A549 (cell line): ENCODE results near the gene GOLGA6C. TPM values are rescaled to one million over a fixed set of nuclear protein-coding genes. Genes with fewer than 3 reads are reported as not detected.

ENCODE experiments used
- ATAC-seq, 2 experiments: fragments of 200-7000 bp in 1 of 2; fragments of >200 bp in 1 of 2; cut with Nextera tagmentation in 1 of 2; cut with Tn5 transposase in 1 of 2; 3 replicates each; pipeline versions ENCODE4 v1.8.0 to v1.9.1; 2018 to 2020; ENCODE audit warnings: mild to moderate bottlenecking in 1 of 2, moderate library complexity in 1 of 2
- CTCF ChIA-PET: fragments of 300-600 bp; sonication (Branson Sonifier 250); formaldehyde crosslinking; extraction: SDS; loops from one replicate; lab custom pipeline; 2021; ENCODE audit warnings: antibody characterized with exemption, inconsistent platforms; lab: Yijun Ruan, JAX
- POLR2A ChIA-PET: fragments of 350-600 bp; formaldehyde crosslinking; extraction: SDS; loops from one replicate; lab custom pipeline; 2021; ENCODE audit warnings: antibody characterized with exemption, inconsistent platforms; lab: Yijun Ruan, JAX
- DNase-seq, 2 experiments: peaks; one replicate each; pipeline versions ENCODE4 v3.0.0 to v3.0.0-alpha.2; 2011 to 2016; ENCODE audit warnings: low read depth in 1 of 2, low spot score in 1 of 2
- FAIRE-seq: peaks from 2 replicates; lab custom pipeline; 2011; peaks lifted over from hg19 to GRCh38; lab: Jason Lieb, UNC
- H3K27ac ChIP-seq, 2 experiments: fragments of >200 bp; sonication (Bioruptor Twin); formaldehyde crosslinking; 3 replicates each; pipeline ENCODE4 v1.5.1; 2016 to 2017
- H3K4me1 ChIP-seq: fragments of >200 bp; sonication (Bioruptor Twin); formaldehyde crosslinking; 3 replicates; pipeline ENCODE4 v1.6.1; 2016
- H3K4me2 ChIP-seq: fragments of >200 bp; sonication (Bioruptor Twin); formaldehyde crosslinking; 3 replicates; pipeline ENCODE4 v1.6.1; 2016
- H3K4me3 ChIP-seq: fragments of >200 bp; sonication (Bioruptor Twin); formaldehyde crosslinking; 3 replicates; pipeline ENCODE4 v1.5.1; 2016
- H3K9me3 ChIP-seq: fragments of >200 bp; sonication (Bioruptor Twin); formaldehyde crosslinking; 3 replicates; pipeline ENCODE4 v1.6.1; 2016
- ATOH8 ChIP-seq: fragments of 250-450 bp; sonication (Bioruptor Pico); IDR thresholded peaks from 2 replicates; pipeline ENCODE4 v1.5.0; 2020; ENCODE audit warnings: low read depth, mild to moderate bottlenecking, moderate library complexity
- BHLHE40 ChIP-seq: IDR thresholded peaks from 2 replicates; pipeline ENCODE4 v1.6.1; 2012; ENCODE audit warnings: low read depth, low read length, inconsistent platforms
- CBX2 ChIP-seq: fragments of 200-600 bp; sonication (generic); IDR thresholded peaks from 2 replicates; pipeline ENCODE4 v1.6.1; 2016; ENCODE audit warnings: low read depth, mild to moderate bottlenecking, borderline replicate concordance
- CHD4 ChIP-seq: fragments of 200-600 bp; sonication (generic); IDR thresholded peaks from 2 replicates; pipeline ENCODE4 v1.6.1; 2016; ENCODE audit warnings: antibody characterized with exemption, mild to moderate bottlenecking, borderline replicate concordance
- CTCF ChIP-seq: fragments of >200 bp; sonication (Bioruptor Twin); formaldehyde crosslinking; IDR thresholded peaks from 3 replicates; pipeline ENCODE4 v1.5.1; 2016
- EHF ChIP-seq: fragments of 250-450 bp; sonication (Bioruptor Pico); IDR thresholded peaks from 2 replicates; pipeline ENCODE4 v1.5.0; 2020; ENCODE audit warnings: mild to moderate bottlenecking
- HMGXB4 ChIP-seq: fragments of 250-450 bp; sonication (Bioruptor Pico); IDR thresholded peaks from 2 replicates; pipeline ENCODE4 v1.5.0; 2021; ENCODE audit warnings: mild to moderate bottlenecking, moderate library complexity, borderline replicate concordance
- JUN ChIP-seq, 2 experiments: fragments of >200 bp; sonication (Bioruptor Twin); formaldehyde crosslinking; IDR thresholded peaks; 2 replicates in 1 of 2; 3 replicates in 1 of 2; pipeline ENCODE4 v1.6.1; 2016 to 2017
- JUNB ChIP-seq: fragments of >200 bp; sonication (Bioruptor Twin); formaldehyde crosslinking; IDR thresholded peaks from 2 replicates; pipeline ENCODE4 v1.6.1; 2016
- MAFK ChIP-seq: fragments of 450-650 bp; IDR thresholded peaks from 2 replicates; pipeline ENCODE4 v1.6.1; 2014; ENCODE audit not compliant: partially characterized antibody
- MAX ChIP-seq: IDR thresholded peaks from 2 replicates; pipeline ENCODE4 v1.6.1; 2012
- MAZ ChIP-seq: fragments of 150-350 bp; IDR thresholded peaks from 2 replicates; pipeline ENCODE4 v1.6.1; 2014; ENCODE audit warnings: antibody characterized with exemption, low read depth, low read length, borderline replicate concordance
- NFE2L2 ChIP-seq: fragments of 150-350 bp; conservative IDR thresholded peaks from 2 replicates; pipeline ENCODE4 v1.6.1; 2014; ENCODE audit warnings: low read length
- NR3C1 ChIP-seq: fragments of >200 bp; sonication (Bioruptor Twin); formaldehyde crosslinking; IDR thresholded peaks from 3 replicates; pipeline ENCODE4 v1.6.1; 2017
- PBX3 ChIP-seq: IDR thresholded peaks from 2 replicates; pipeline ENCODE4 v1.6.1; 2012
- POLR2A ChIP-seq: IDR thresholded peaks from 2 replicates; pipeline ENCODE4 v1.6.1; 2012; ENCODE audit warnings: mild to moderate bottlenecking, low read length
- RAD21 ChIP-seq, 2 experiments: fragments of >200 bp in 1 of 2; sonication (Bioruptor Twin) in 1 of 2; formaldehyde crosslinking in 1 of 2; IDR thresholded peaks in 1 of 2; conservative IDR thresholded peaks in 1 of 2; 2 replicates in 1 of 2; 3 replicates in 1 of 2; pipeline ENCODE4 v1.6.1; 2012 to 2018; ENCODE audit warnings: inconsistent platforms in 1 of 2
- RFX5 ChIP-seq: fragments of 450-650 bp; IDR thresholded peaks from 2 replicates; pipeline ENCODE4 v1.7.1; 2014; ENCODE audit warnings: antibody characterized with exemption, mild to moderate bottlenecking, moderate library complexity
- RNF2 ChIP-seq: fragments of 200-600 bp; sonication (generic); IDR thresholded peaks from 2 replicates; pipeline ENCODE4 v1.6.1; 2016; ENCODE audit warnings: low read depth, mild to moderate bottlenecking, antibody characterized with exemption, moderate library complexity, borderline replicate concordance
- SMC3 ChIP-seq: fragments of >200 bp; sonication (Bioruptor Twin); formaldehyde crosslinking; IDR thresholded peaks from 3 replicates; pipeline ENCODE4 v1.6.1; 2018; ENCODE audit warnings: inconsistent platforms
- SREBF2 ChIP-seq: fragments of 450-650 bp; IDR thresholded peaks from 2 replicates; pipeline ENCODE4 v1.6.1; 2014; ENCODE audit warnings: mild to moderate bottlenecking, moderate library complexity
- TP53 ChIP-seq: fragments of 250-450 bp; sonication (Bioruptor Pico); IDR thresholded peaks from 2 replicates; pipeline ENCODE4 v1.5.0; 2021; ENCODE audit warnings: mild to moderate bottlenecking, moderate library complexity
- USF2 ChIP-seq: fragments of 450-650 bp; IDR thresholded peaks from 2 replicates; pipeline ENCODE4 v1.6.1; 2014; ENCODE audit warnings: antibody characterized with exemption
- ZC3H11A ChIP-seq: fragments of 450-650 bp; IDR thresholded peaks from 2 replicates; pipeline ENCODE4 v1.6.1; 2014; ENCODE audit warnings: antibody characterized with exemption, mild to moderate bottlenecking
- WGBS: methylation state at CpG from one replicate; pipeline ENCODE4 v1.1.6; 2017; ENCODE audit errors: missing lambda C conversion rate; 5-methylcytosine and 5-hydroxymethylcytosine counted together
- polyA plus RNA-seq, 4 experiments: library from polyadenylated mRNA; depleted of rRNA in 3 of 4; stranded (reverse); fragments of >200 nt; fragmentation: RNase III in 1 of 4; extraction: RNeasy Plus Mini Kit Qiagen cat#74134 plus additional on column Dnase treatment in 1 of 4; gene quantifications; 2 replicates in 3 of 4; 3 replicates in 1 of 4; pipeline ENCODE4 v1.2.3, GENCODE V29; 2011 to 2017
- TF ChIP-seq, protein P1 (sequence below): fragments of >200 bp; sonication (Bioruptor Twin); formaldehyde crosslinking; IDR thresholded peaks from 3 replicates; pipeline ENCODE4 v1.6.1; 2016

The GOLGA6C gene
- polyA plus RNA-seq, 2 of the 4 experiments (the other 2 are of a cell fraction), result not detected

DNA sequence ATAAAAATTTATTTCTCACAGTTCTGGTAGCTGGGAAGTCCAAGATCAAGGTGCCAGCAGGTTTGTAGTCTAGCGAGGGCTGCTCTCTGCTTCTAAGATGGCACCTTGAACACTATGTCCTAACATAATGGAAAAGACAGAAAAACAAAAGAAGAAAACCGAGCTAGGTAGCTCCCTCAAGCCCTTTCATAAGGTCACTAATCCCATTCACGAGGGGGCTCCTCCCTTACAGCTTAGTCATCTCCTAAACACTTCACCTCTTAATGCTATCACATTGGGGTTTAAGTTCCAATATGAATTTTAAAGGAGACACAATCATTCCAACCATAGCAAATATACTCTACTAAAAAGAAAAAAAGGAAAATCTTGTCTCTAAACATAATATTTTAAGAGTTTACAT lies 48.1 kb downstream of the GOLGA6C start:
- Histone ChIP-seq H3K4me1 (peaks cover 6% of the 10 kb centered on the region; the same call in 2 of the 3 replicates), H3K9me3 (no peaks in the 10 kb centered on the region), H3K4me3 (no peak overlapping the region), H3K27ac (no peak overlapping the region), H3K4me2 (no peak overlapping the region)
- ATAC-seq (no peak), DNase-seq (no peak), FAIRE-seq (no peak)
- ChIA-PET POLR2A (no interaction called here), CTCF (interaction anchor here (1.3 to 4.1 kb wide), 7 partner anchors 15 to 535 kb away, joined by 3 to 52 read pairs (median 9); partner anchors contain the start of gene RPP25)
- TF ChIP-seq JUN (IDR thresholded peaks at IDR 0.05), result no peak
- no peak for TF ChIP-seq ZC3H11A
- TF ChIP-seq SREBF2, result no peak
- TF ChIP-seq RNF2, result no peak
- 17% methylated on average over 3 of the region's 3 CpGs for WGBS

- peak; percentile 60 for TF ChIP-seq MAX
- 0 out of 2 replicates have a peak, but pooled peaks have one; percentile 15 for TF ChIP-seq PBX3
- no peak for TF ChIP-seq CBX2
- TF ChIP-seq SMC3, result peak; percentile 79
- no peak for TF ChIP-seq NR3C1
- TF ChIP-seq RAD21 (conservative IDR thresholded peaks at IDR 0.05 in 1 of 2, IDR thresholded peaks at IDR 0.05 in 1 of 2), result peak; percentile 93 to 96
- TF ChIP-seq CTCF, result peak; percentile 76
- WGBS, result 24% methylated on average over 15 of the region's 15 CpGs
- DNase-seq, result peak; percentile 77 to 92
- POLR2A ChIA-PET, result interaction anchor here (1.0 to 1.2 kb wide), 3 partner anchors 106 to 351 kb away, joined by 4 to 5 read pairs (median 4); partner anchors contain the start of genes C15orf39, PPCDC and RPP25
- H3K4me2 ChIP-seq, result peak overlapping the region; percentile 72
- no peak overlapping the region for H3K4me3 ChIP-seq
- H3K9me3 ChIP-seq, result no peaks in the 10 kb centered on the region
- peak overlapping the region in 1 of 2 experiments; percentile 42; a peak in 1 of 6 replicates for H3K27ac ChIP-seq
- CTCF ChIA-PET, result interaction anchor here (0.5 to 4.1 kb wide), 46 partner anchors 8 to 1711 kb away, joined by 3 to 52 read pairs (median 4); partner anchors contain the start of genes C15orf39, RPP25 and ULK3
- ATAC-seq, result peak; percentile 99 to 100
- peaks cover 6% of the 10 kb centered on the region; the same call in 2 of the 3 replicates for H3K4me1 ChIP-seq
- FAIRE-seq, result peak; percentile 46
Observed at GRCh38 chr15:75307778-75308390, 49.8 kb downstream of the GOLGA6C start.

- Histone ChIP-seq H3K4me1 (peaks cover 6% of the 10 kb centered on the region; the same call in 2 of the 3 replicates), H3K27ac (no peak overlapping the region), H3K9me3 (no peaks in the 10 kb centered on the region), H3K4me3 (no peak overlapping the region), H3K4me2 (no peak overlapping the region)
- FAIRE-seq (no peak), ATAC-seq (no peak), DNase-seq (no peak)
- CTCF ChIA-PET, result interaction anchor here (1.0 to 3.0 kb wide), 3 partner anchors 10 to 280 kb away, joined by 4 to 27 read pairs (median 4); no protein-coding TSS in a partner anchor
- POLR2A ChIA-PET, result no interaction called here
- no peak for TF ChIP-seq NFE2L2
- TF ChIP-seq ATOH8 (CRISPR knock-in tag), result no peak
- TF ChIP-seq TP53 (CRISPR knock-in tag), result no peak
- no peak for TF ChIP-seq POLR2A
- TF ChIP-seq EHF (CRISPR knock-in tag), result no peak
- TF ChIP-seq, protein P1, sequence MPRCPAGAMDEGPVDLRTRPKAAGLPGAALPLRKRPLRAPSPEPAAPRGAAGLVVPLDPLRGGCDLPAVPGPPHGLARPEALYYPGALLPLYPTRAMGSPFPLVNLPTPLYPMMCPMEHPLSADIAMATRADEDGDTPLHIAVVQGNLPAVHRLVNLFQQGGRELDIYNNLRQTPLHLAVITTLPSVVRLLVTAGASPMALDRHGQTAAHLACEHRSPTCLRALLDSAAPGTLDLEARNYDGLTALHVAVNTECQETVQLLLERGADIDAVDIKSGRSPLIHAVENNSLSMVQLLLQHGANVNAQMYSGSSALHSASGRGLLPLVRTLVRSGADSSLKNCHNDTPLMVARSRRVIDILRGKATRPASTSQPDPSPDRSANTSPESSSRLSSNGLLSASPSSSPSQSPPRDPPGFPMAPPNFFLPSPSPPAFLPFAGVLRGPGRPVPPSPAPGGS, result no peak
- no peak for TF ChIP-seq RNF2
- TF ChIP-seq RAD21 (conservative IDR thresholded peaks at IDR 0.05 in 1 of 2, IDR thresholded peaks at IDR 0.05 in 1 of 2), result no peak
- no peak for TF ChIP-seq MAFK
- no peak for TF ChIP-seq JUNB
- TF ChIP-seq BHLHE40, result no peak
- no peak for TF ChIP-seq USF2
- no peak for TF ChIP-seq MAZ
- TF ChIP-seq CHD4, result no peak
- no peak for TF ChIP-seq CBX2
- no peak for TF ChIP-seq RFX5
- no peak for TF ChIP-seq HMGXB4
Observed at GRCh38 chr15:75309711-75310110, 51.6 kb downstream of the GOLGA6C start.
